Measurements from ENCODE around the gene RAG1. TPM values are rescaled to one million over a fixed set of nuclear protein-coding genes. Genes with fewer than 3 reads are reported as not detected.

The RAG1 gene
- polyA plus RNA-seq, 2 of the 4 experiments (the other 2 are of a cell fraction): 0.18 to 0.43 TPM

- CTCF ChIA-PET: interaction anchor here (1.4 kb wide), 1 partner anchor 117 kb away, joined by 3 read pairs; the partner anchor contains the start of gene TRAF6
- Histone ChIP-seq H3K27ac (no peak overlapping the region), H3K9me3 (no peaks in the 10 kb centered on the region), H3K4me2 (no peak overlapping the region), H3K4me1 (no peaks in the 10 kb centered on the region), H3K4me3 (no peak overlapping the region)
- DNase-seq (ENCODE audit: low read depth in 1 of 2, low spot score in 1 of 2) (no peak), FAIRE-seq (no peak), ATAC-seq (no peak)
- POLR2A ChIA-PET: no interaction called here
- TF ChIP-seq BHLHE40 (IDR thresholded peaks at IDR 0.05; ENCODE audit: low read depth, low read length) (no peak), NFE2L2 (conservative IDR thresholded peaks at IDR 0.05; ENCODE audit: low read length) (no peak), NR3C1 (IDR thresholded peaks at IDR 0.05) (no peak), HDAC2 (IDR thresholded peaks at IDR 0.05) (no peak), ZNF302 (CRISPR knock-in tag; IDR thresholded peaks at IDR 0.05) (no peak), FOSB (CRISPR knock-in tag; IDR thresholded peaks at IDR 0.05) (no peak), ZFP36 (IDR thresholded peaks at IDR 0.05; ENCODE audit: borderline replicate concordance, partially characterized antibody) (no peak), HOXB5 (CRISPR knock-in tag; IDR thresholded peaks at IDR 0.05) (no peak), RARB (CRISPR knock-in tag; IDR thresholded peaks at IDR 0.05) (no peak), POLR2AphosphoS2 (conservative IDR thresholded peaks at IDR 0.05; ENCODE audit: low read length) (no peak), GATA3 (IDR thresholded peaks at IDR 0.05; ENCODE audit: borderline replicate concordance) (no peak), E2F6 (IDR thresholded peaks at IDR 0.05; ENCODE audit: borderline replicate concordance, low read depth) (no peak), HOXA7 (CRISPR knock-in tag; IDR thresholded peaks at IDR 0.05) (no peak), MAX (IDR thresholded peaks at IDR 0.05) (no peak), SMC3 (IDR thresholded peaks at IDR 0.05) (no peak)
- TF ChIP-seq, protein P1, sequence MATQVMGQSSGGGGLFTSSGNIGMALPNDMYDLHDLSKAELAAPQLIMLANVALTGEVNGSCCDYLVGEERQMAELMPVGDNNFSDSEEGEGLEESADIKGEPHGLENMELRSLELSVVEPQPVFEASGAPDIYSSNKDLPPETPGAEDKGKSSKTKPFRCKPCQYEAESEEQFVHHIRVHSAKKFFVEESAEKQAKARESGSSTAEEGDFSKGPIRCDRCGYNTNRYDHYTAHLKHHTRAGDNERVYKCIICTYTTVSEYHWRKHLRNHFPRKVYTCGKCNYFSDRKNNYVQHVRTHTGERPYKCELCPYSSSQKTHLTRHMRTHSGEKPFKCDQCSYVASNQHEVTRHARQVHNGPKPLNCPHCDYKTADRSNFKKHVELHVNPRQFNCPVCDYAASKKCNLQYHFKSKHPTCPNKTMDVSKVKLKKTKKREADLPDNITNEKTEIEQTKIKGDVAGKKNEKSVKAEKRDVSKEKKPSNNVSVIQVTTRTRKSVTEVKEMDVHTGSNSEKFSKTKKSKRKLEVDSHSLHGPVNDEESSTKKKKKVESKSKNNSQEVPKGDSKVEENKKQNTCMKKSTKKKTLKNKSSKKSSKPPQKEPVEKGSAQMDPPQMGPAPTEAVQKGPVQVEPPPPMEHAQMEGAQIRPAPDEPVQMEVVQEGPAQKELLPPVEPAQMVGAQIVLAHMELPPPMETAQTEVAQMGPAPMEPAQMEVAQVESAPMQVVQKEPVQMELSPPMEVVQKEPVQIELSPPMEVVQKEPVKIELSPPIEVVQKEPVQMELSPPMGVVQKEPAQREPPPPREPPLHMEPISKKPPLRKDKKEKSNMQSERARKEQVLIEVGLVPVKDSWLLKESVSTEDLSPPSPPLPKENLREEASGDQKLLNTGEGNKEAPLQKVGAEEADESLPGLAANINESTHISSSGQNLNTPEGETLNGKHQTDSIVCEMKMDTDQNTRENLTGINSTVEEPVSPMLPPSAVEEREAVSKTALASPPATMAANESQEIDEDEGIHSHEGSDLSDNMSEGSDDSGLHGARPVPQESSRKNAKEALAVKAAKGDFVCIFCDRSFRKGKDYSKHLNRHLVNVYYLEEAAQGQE (IDR thresholded peaks at IDR 0.05): no peak
- TF ChIP-seq, protein P2, sequence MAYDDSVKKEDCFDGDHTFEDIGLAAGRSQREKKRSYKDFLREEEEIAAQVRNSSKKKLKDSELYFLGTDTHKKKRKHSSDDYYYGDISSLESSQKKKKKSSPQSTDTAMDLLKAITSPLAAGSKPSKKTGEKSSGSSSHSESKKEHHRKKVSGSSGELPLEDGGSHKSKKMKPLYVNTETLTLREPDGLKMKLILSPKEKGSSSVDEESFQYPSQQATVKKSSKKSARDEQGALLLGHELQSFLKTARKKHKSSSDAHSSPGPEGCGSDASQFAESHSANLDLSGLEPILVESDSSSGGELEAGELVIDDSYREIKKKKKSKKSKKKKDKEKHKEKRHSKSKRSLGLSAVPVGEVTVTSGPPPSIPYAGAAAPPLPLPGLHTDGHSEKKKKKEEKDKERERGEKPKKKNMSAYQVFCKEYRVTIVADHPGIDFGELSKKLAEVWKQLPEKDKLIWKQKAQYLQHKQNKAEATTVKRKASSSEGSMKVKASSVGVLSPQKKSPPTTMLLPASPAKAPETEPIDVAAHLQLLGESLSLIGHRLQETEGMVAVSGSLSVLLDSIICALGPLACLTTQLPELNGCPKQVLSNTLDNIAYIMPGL (CRISPR knock-in tag; IDR thresholded peaks at IDR 0.05; ENCODE audit: borderline replicate concordance): no peak
- TF ChIP-seq, protein P3, sequence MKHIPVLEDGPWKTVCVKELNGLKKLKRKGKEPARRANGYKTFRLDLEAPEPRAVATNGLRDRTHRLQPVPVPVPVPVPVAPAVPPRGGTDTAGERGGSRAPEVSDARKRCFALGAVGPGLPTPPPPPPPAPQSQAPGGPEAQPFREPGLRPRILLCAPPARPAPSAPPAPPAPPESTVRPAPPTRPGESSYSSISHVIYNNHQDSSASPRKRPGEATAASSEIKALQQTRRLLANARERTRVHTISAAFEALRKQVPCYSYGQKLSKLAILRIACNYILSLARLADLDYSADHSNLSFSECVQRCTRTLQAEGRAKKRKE (CRISPR knock-in tag; IDR thresholded peaks at IDR 0.05; ENCODE audit: low read depth): no peak
- TF ChIP-seq, protein P4, sequence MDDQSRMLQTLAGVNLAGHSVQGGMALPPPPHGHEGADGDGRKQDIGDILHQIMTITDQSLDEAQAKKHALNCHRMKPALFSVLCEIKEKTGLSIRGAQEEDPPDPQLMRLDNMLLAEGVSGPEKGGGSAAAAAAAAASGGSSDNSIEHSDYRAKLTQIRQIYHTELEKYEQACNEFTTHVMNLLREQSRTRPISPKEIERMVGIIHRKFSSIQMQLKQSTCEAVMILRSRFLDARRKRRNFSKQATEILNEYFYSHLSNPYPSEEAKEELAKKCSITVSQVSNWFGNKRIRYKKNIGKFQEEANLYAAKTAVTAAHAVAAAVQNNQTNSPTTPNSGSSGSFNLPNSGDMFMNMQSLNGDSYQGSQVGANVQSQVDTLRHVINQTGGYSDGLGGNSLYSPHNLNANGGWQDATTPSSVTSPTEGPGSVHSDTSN (IDR thresholded peaks at IDR 0.05): no peak
- TF ChIP-seq, protein P5, sequence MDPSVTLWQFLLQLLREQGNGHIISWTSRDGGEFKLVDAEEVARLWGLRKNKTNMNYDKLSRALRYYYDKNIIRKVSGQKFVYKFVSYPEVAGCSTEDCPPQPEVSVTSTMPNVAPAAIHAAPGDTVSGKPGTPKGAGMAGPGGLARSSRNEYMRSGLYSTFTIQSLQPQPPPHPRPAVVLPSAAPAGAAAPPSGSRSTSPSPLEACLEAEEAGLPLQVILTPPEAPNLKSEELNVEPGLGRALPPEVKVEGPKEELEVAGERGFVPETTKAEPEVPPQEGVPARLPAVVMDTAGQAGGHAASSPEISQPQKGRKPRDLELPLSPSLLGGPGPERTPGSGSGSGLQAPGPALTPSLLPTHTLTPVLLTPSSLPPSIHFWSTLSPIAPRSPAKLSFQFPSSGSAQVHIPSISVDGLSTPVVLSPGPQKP (IDR thresholded peaks at IDR 0.05; ENCODE audit: low read depth, low read length): no peak
- WGBS (ENCODE audit: missing lambda C conversion rate): 6% methylated on average over 1 of the region's 1 CpG
Observed at GRCh38 chr11:36627006-36627405, 59.2 kb downstream of the RAG1 start.
